ENCODE results near the gene SETMAR. TPM values are rescaled to one million over a fixed set of nuclear protein-coding genes. Genes with fewer than 3 reads are reported as not detected.
"Not testable (repeated sequence)": the region's sequence is repeated elsewhere in the genome, so short reads cannot be mapped to it uniquely, and the experiment has no call there.

The SETMAR gene
- total and polyA plus RNA-seq, 9 donors = 17.9 to 40.6 (median 31.2) TPM

- peak in 3 of 5 donors; percentile 22 to 56 (median 25) for DNase-seq
- no peaks in the 10 kb centered on the region for H3K36me3 ChIP-seq
- no peak for TF ChIP-seq EP300 (IDR thresholded peaks at IDR 0.05)
- no peak for TF ChIP-seq POLR2A (IDR thresholded peaks at IDR 0.05)
- TF ChIP-seq, protein P1, sequence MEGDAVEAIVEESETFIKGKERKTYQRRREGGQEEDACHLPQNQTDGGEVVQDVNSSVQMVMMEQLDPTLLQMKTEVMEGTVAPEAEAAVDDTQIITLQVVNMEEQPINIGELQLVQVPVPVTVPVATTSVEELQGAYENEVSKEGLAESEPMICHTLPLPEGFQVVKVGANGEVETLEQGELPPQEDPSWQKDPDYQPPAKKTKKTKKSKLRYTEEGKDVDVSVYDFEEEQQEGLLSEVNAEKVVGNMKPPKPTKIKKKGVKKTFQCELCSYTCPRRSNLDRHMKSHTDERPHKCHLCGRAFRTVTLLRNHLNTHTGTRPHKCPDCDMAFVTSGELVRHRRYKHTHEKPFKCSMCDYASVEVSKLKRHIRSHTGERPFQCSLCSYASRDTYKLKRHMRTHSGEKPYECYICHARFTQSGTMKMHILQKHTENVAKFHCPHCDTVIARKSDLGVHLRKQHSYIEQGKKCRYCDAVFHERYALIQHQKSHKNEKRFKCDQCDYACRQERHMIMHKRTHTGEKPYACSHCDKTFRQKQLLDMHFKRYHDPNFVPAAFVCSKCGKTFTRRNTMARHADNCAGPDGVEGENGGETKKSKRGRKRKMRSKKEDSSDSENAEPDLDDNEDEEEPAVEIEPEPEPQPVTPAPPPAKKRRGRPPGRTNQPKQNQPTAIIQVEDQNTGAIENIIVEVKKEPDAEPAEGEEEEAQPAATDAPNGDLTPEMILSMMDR (IDR thresholded peaks at IDR 0.05) = no peak
- peak overlapping the region in 1 of 2 donors; percentile 95 for H3K27ac ChIP-seq
- peak overlapping the region; percentile 69 for H3K4me3 ChIP-seq
- peaks cover 15% of the 10 kb centered on the region for H3K4me1 ChIP-seq (ENCODE audit: insufficient read depth)
- WGBS, 3 donors = 35 to 58% (median 52%) methylated on average over 11 of the region's 11 CpGs
- no peaks in the 10 kb centered on the region for H3K9me3 ChIP-seq
- no peaks in the 10 kb centered on the region for H3K27me3 ChIP-seq
- intact Hi-C loops (cut with DNase I) = no loop called here
Measured at GRCh38 chr3:4302747-4303146, 422 bp upstream of the SETMAR start.

DNA sequence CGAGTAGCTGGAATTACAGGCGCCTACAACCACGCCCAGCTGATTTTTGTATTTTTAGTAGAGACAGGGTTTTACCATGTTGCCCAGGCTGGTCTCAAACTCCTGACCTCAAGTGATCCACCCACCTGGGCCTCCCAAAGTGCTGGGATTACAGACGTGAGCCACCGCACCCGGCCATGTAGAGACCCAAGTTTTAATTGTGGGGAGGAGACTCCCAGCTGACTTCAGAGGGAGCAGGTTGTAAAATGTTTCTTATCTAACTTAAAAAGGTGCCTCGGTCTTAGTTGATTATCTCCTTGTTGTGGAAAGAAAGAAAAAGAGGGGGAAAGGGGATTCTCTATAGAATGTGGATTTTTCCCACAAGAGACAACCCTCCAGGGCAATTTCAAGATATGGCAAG, 2.0 kb downstream of the SETMAR start:
- H3K27ac ChIP-seq = peak overlapping the region in 1 of 2 donors; percentile 95

GRCh38 chr3:4306091-4306490, 2.9 kb downstream of the SETMAR start:
- peak overlapping the region in 1 of 2 donors; percentile 95 for H3K27ac ChIP-seq
- intact Hi-C loops (cut with DNase I) = no loop called here
- TF ChIP-seq, protein P1 (IDR thresholded peaks at IDR 0.05) = no peak
- TF ChIP-seq POLR2A (IDR thresholded peaks at IDR 0.05) (no peak), EP300 (IDR thresholded peaks at IDR 0.05) (no peak)
- whole genome bisulfite sequencing, 3 donors = 71 to 77% (median 76%) methylated on average over 8 of the region's 8 CpGs
- H3K4me3 ChIP-seq = no peak overlapping the region
- H3K9me3 ChIP-seq = no peaks in the 10 kb centered on the region
- no peak for DNase-seq
- peaks cover 20% of the 10 kb centered on the region for H3K4me1 ChIP-seq (ENCODE audit: insufficient read depth)
- H3K36me3 ChIP-seq = no peaks in the 10 kb centered on the region
- H3K27me3 ChIP-seq = no peaks in the 10 kb centered on the region

More for the DNA sequence above, 2.0 kb downstream of the SETMAR start:
- H3K9me3 ChIP-seq; H3K36me3 ChIP-seq; intact Hi-C loops (cut with DNase I); DNase-seq; H3K27me3 ChIP-seq; H3K4me3 ChIP-seq: not testable (repeated sequence)
- WGBS, 3 donors = 57 to 74% (median 69%) methylated on average over 7 of the region's 7 CpGs
- peaks cover 20% of the 10 kb centered on the region for H3K4me1 ChIP-seq (ENCODE audit: insufficient read depth)

GRCh38 chr3:4306860-4307259, 3.7 kb downstream of the SETMAR start:
- no peak overlapping the region for H3K4me3 ChIP-seq
- TF ChIP-seq POLR2A (IDR thresholded peaks at IDR 0.05) (no peak), EP300 (IDR thresholded peaks at IDR 0.05) (no peak)
- TF ChIP-seq, protein P1 (IDR thresholded peaks at IDR 0.05) = no peak
- no peaks in the 10 kb centered on the region for H3K36me3 ChIP-seq
- peaks cover 20% of the 10 kb centered on the region for H3K4me1 ChIP-seq (ENCODE audit: insufficient read depth)
- no peak for DNase-seq
- intact Hi-C loops (cut with DNase I) = no loop called here
- peak overlapping the region in 1 of 2 donors; percentile 95 for H3K27ac ChIP-seq
- no peaks in the 10 kb centered on the region for H3K27me3 ChIP-seq
- no peaks in the 10 kb centered on the region for H3K9me3 ChIP-seq
- 7 to 18% (median 13%) methylated on average over 2 of the region's 2 CpGs for WGBS, 3 donors

GRCh38 chr3:4309491-4310128, 6.4 kb downstream of the SETMAR start:
- 65 to 98% (median 80%) methylated on average over 3 of the region's 3 CpGs for WGBS, 3 donors

More at GRCh38 chr3:4309491-4310128, 6.4 kb downstream of the SETMAR start:
- Histone ChIP-seq H3K4me1 (ENCODE audit: insufficient read depth) (peaks cover 15% of the 10 kb centered on the region), H3K9me3 (no peaks in the 10 kb centered on the region), H3K27me3 (no peaks in the 10 kb centered on the region), H3K4me3 (no peak overlapping the region), H3K36me3 (no peaks in the 10 kb centered on the region), H3K27ac (no peak overlapping the region)
- DNase-seq = no peak
- TF ChIP-seq EP300 (IDR thresholded peaks at IDR 0.05) = no peak
- TF ChIP-seq POLR2A (IDR thresholded peaks at IDR 0.05) = no peak
- TF ChIP-seq, protein P1 (IDR thresholded peaks at IDR 0.05) = no peak
- intact Hi-C loops (cut with DNase I) = no loop called here

All from ovary (tissue), 9 donors.